CD4-positive, alpha-beta T cell treated with Interferon alpha-2 for 1 hour (primary cell): ENCODE measurements around the gene RRAGB.
"Not testable (repeated sequence)": the region's sequence is repeated elsewhere in the genome, so short reads cannot be mapped to it uniquely, and the experiment has no call there.

ENCODE experiments used
- DNase-seq, 2 donors: peaks; one replicate each; pipeline ENCODE4 v3.0.0-alpha.2; 2020 to 2022

RRAGB gene

GRCh38 chrX:55717521-55718497 lies at the start of gene RRAGB:
Gene RRAGB (plus strand): TSS chrX:55717749. CDS start chrX:55718328, 579 bp downstream.
- peak; percentile 95 for DNase-seq

GRCh38 chrX:55668084-55668483 lies 49.5 kb upstream of the RRAGB start:
- DNase-seq: no peak

- not testable (repeated sequence) for DNase-seq
Observed at GRCh38 chrX:55688579-55688978, 29.0 kb upstream of the RRAGB start.

GRCh38 chrX:55695227-55696018 lies 22.1 kb upstream of the RRAGB start:
- peak in 1 of 2 donors; percentile 43 for DNase-seq

- no peak for DNase-seq
Observed at GRCh38 chrX:55697381-55697780, 20.2 kb upstream of the RRAGB start.

GRCh38 chrX:55702671-55703070 lies 14.9 kb upstream of the RRAGB start:
- DNase-seq: no peak

- not testable (repeated sequence) for DNase-seq
Observed at GRCh38 chrX:55703436-55703835, 14.1 kb upstream of the RRAGB start.

- DNase-seq: not testable (repeated sequence)
Observed at GRCh38 chrX:55705066-55705465, 12.5 kb upstream of the RRAGB start.

GRCh38 chrX:55709735-55710134 lies 7.8 kb upstream of the RRAGB start:
- DNase-seq: no peak

- DNase-seq: no peak
Observed at GRCh38 chrX:55710701-55711100, 6.8 kb upstream of the RRAGB start.

GRCh38 chrX:55713631-55714030 lies 3.9 kb upstream of the RRAGB start:
- no peak for DNase-seq

- no peak for DNase-seq
Observed at GRCh38 chrX:55714161-55714560, 3.4 kb upstream of the RRAGB start.

- peak in 1 of 2 donors; percentile 2 for DNase-seq
Observed at GRCh38 chrX:55715847-55716246, 1.7 kb upstream of the RRAGB start.

GRCh38 chrX:55716937-55717336 lies 612 bp upstream of the RRAGB start:
- DNase-seq: no peak

- DNase-seq: no peak
Observed at GRCh38 chrX:55731826-55732225, 14.3 kb downstream of the RRAGB start.

GRCh38 chrX:55738969-55739368 lies 21.4 kb downstream of the RRAGB start:
- DNase-seq: no peak

- DNase-seq: no peak
Observed at GRCh38 chrX:55742649-55743048, 25.1 kb downstream of the RRAGB start.

- not testable (repeated sequence) for DNase-seq
Observed at GRCh38 chrX:55748463-55748862, 30.9 kb downstream of the RRAGB start.

GRCh38 chrX:55750256-55750655 lies 32.7 kb downstream of the RRAGB start:
- DNase-seq: no peak

- DNase-seq: no peak
Observed at GRCh38 chrX:55754861-55755294, 37.3 kb downstream of the RRAGB start.

GRCh38 chrX:55758033-55758432 lies 40.5 kb downstream of the RRAGB start:
- DNase-seq: no peak

- no peak for DNase-seq
Observed at GRCh38 chrX:55759478-55759877, 41.9 kb downstream of the RRAGB start.

- no peak for DNase-seq
Observed at GRCh38 chrX:55767100-55767499, 49.6 kb downstream of the RRAGB start.

- peak in 1 of 2 donors; percentile 0 for DNase-seq
Observed at GRCh38 chrX:55774419-55774818, 56.9 kb downstream of the RRAGB start.
